Lower lobe of right lung (tissue), 2 donors: ENCODE data around the gene SCGB1D1. TPM values are rescaled to one million over a fixed set of nuclear protein-coding genes. Genes with fewer than 3 reads are reported as not detected.

Experiments
- ATAC-seq, 2 donors: fragments of 200-7000 bp; cut with Tn5 transposase; one replicate each; pipeline ENCODE4 v1.9.1; 2020 to 2022; ENCODE audit warnings: mild to moderate bottlenecking in 2 of 2, moderate library complexity in 2 of 2
- DNase-seq: peaks from one replicate; pipeline ENCODE4 v3.0.0-alpha.2; 2020
- H3K27ac ChIP-seq: fragments of 200-600 bp; one replicate; pipeline ENCODE4 v1.8.0; 2022
- H3K27me3 ChIP-seq: fragments of 200-600 bp; one replicate; pipeline ENCODE4 v1.8.0; 2022; ENCODE audit warnings: low read depth
- H3K36me3 ChIP-seq: fragments of 200-600 bp; one replicate; pipeline ENCODE4 v1.8.0; 2022; ENCODE audit warnings: mild to moderate bottlenecking
- H3K4me1 ChIP-seq: fragments of 200-600 bp; one replicate; pipeline ENCODE4 v1.8.0; 2022
- H3K4me3 ChIP-seq: fragments of 200-600 bp; one replicate; pipeline ENCODE4 v1.8.0; 2022; ENCODE audit warnings: mild to moderate bottlenecking
- H3K9me3 ChIP-seq: fragments of 200-600 bp; one replicate; pipeline ENCODE4 v1.8.0; 2022
- CTCF ChIP-seq: fragments of 200-600 bp; IDR thresholded peaks from one replicate; pipeline ENCODE4 v1.8.0; 2022; ENCODE audit warnings: antibody characterized with exemption, mild to moderate bottlenecking
- intact Hi-C: fragments of 100-400 bp; cut with DNase I; formaldehyde crosslinking; loops from one replicate; pipeline ENCODE4 v1.11.0; 2022
- total RNA-seq: library from RNA; stranded (reverse); fragmentation: NEBNext Ultra II Directional; extraction: Animal tissue kit (Norgen Biotek cat#: 25700); gene quantifications from one replicate; pipeline ENCODE4 v1.2.1, GENCODE V29; 2021
- donor health status: DM: no; HTN: yes; CAD: no; lungs with severe emphysema.

The SCGB1D1 gene
- total RNA-seq, 1 donor from 2014 or later, result not detected

- intact Hi-C loops, result no loop called here
- Histone ChIP-seq H3K4me1 (peaks cover 8% of the 10 kb centered on the region), H3K36me3 (no peaks in the 10 kb centered on the region), H3K27me3 (peaks cover 38% of the 10 kb centered on the region), H3K4me3 (no peak overlapping the region), H3K27ac (no peak overlapping the region), H3K9me3 (no peaks in the 10 kb centered on the region)
- TF ChIP-seq CTCF, result no peak
- DNase-seq (no peak), ATAC-seq (peak in 1 of 2 donors; percentile 20)
These were observed 20.6 kb upstream of the SCGB1D1 start for GRCh38 chr11:62169448-62169847.

GRCh38 chr11:62169935-62170334 lies 20.1 kb upstream of the SCGB1D1 start:
- H3K4me3 ChIP-seq, result no peak overlapping the region
- H3K27me3 ChIP-seq, result peaks cover 38% of the 10 kb centered on the region
- no peak for ATAC-seq
- intact Hi-C loops, result no loop called here
- H3K27ac ChIP-seq, result no peak overlapping the region
- no peak for DNase-seq
- H3K4me1 ChIP-seq, result peaks cover 8% of the 10 kb centered on the region
- no peaks in the 10 kb centered on the region for H3K36me3 ChIP-seq
- TF ChIP-seq CTCF, result no peak
- H3K9me3 ChIP-seq, result no peaks in the 10 kb centered on the region

DNA sequence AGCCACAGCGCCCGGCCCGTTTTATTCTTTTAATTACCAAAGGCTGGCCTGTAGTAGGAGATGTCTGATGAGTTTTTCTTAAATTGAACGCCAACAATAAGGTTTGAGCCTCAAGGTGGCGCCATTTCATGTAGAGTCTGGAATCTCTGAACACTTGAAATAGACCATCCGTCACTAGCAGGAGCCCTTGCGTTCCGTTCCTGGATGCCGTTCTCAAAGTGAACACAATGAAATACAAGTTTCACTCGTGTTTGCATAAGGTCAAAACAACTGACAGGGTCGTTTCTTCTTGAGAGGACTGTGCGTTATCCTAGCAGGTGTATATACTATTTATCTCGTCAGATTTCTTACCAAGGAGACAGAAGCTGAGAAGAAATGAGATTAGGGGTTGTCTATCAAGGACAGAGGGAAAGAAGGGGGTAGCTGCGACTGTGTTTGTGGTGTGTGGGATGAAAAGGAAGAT lies 18.7 kb upstream of the SCGB1D1 start:
- no peak overlapping the region for H3K27ac ChIP-seq
- intact Hi-C loops, result no loop called here
- no peaks in the 10 kb centered on the region for H3K36me3 ChIP-seq
- H3K27me3 ChIP-seq, result peaks cover 37% of the 10 kb centered on the region
- ATAC-seq, result peak; percentile 81 to 86
- H3K4me3 ChIP-seq, result no peak overlapping the region
- TF ChIP-seq CTCF, result peak; percentile 66
- H3K9me3 ChIP-seq, result no peaks in the 10 kb centered on the region
- H3K4me1 ChIP-seq, result peaks cover 8% of the 10 kb centered on the region
- DNase-seq, result peak; percentile 59

- Histone ChIP-seq H3K4me1 (peaks cover 8% of the 10 kb centered on the region), H3K27me3 (peaks cover 29% of the 10 kb centered on the region), H3K9me3 (no peaks in the 10 kb centered on the region), H3K36me3 (no peaks in the 10 kb centered on the region), H3K4me3 (no peak overlapping the region), H3K27ac (no peak overlapping the region)
- ATAC-seq (no peak), DNase-seq (no peak)
- intact Hi-C loops, result no loop called here
- no peak for TF ChIP-seq CTCF
These were observed 17.7 kb upstream of the SCGB1D1 start for GRCh38 chr11:62172294-62172693.

DNA sequence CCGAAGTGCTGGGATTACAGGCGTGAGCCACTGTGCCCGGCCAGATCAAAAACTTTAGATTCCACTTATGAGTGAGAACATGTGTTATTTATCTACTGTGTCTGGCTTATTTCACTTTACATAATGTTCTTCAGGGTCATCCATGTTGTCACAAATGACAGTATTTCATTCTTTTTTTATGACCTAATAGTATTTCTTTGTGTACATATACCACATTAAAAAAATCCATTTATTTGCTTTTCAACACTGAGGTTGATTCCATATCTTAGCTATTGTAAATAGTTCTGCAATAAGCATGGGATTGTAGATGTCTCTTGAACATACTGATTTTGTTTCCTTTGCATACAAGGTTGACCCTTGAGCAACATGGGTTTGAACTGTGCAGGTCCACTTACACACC lies 13.2 kb upstream of the SCGB1D1 start:
- H3K36me3 ChIP-seq, result no peaks in the 10 kb centered on the region
- H3K27ac ChIP-seq, result no peak overlapping the region
- H3K27me3 ChIP-seq, result peaks cover 15% of the 10 kb centered on the region
- H3K4me1 ChIP-seq, result no peaks in the 10 kb centered on the region
- intact Hi-C loops, result no loop called here
- ATAC-seq (no peak), DNase-seq (no peak)
- no peak overlapping the region for H3K4me3 ChIP-seq
- H3K9me3 ChIP-seq, result no peaks in the 10 kb centered on the region
- no peak for TF ChIP-seq CTCF

GRCh38 chr11:62179995-62180394 lies 10.0 kb upstream of the SCGB1D1 start:
- no peaks in the 10 kb centered on the region for H3K36me3 ChIP-seq
- no peak for ATAC-seq

More at GRCh38 chr11:62179995-62180394, 10.0 kb upstream of the SCGB1D1 start:
- intact Hi-C loops, result no loop called here
- Histone ChIP-seq H3K4me1 (no peaks in the 10 kb centered on the region), H3K27me3 (peaks cover 16% of the 10 kb centered on the region), H3K27ac (no peak overlapping the region), H3K9me3 (no peaks in the 10 kb centered on the region), H3K4me3 (no peak overlapping the region)
- no peak for TF ChIP-seq CTCF
- no peak for DNase-seq
